ENCODE results near the gene HM13.

HM13 gene

GRCh38 chr20:31596831-31597480 lies 82.7 kb downstream of the HM13 start:
- no peak overlapping the region for H3K27ac ChIP-seq (ENCODE audit: low read length)
- no peaks in the 10 kb centered on the region for H3K9me3 ChIP-seq (ENCODE audit: control insufficient read depth, low read depth, low read length)
- H3K9ac ChIP-seq (ENCODE audit: low read length): no peak overlapping the region
- no peaks in the 10 kb centered on the region for H3K36me3 ChIP-seq (ENCODE audit: control insufficient read depth, low read depth, low read length)
- H3K27me3 ChIP-seq (ENCODE audit: control insufficient read depth, insufficient read depth, low read length): no peaks in the 10 kb centered on the region
- peaks cover 15% of the 10 kb centered on the region for H3K4me1 ChIP-seq (ENCODE audit: control insufficient read depth, low read depth, low read length)
- H3K4me3 ChIP-seq (ENCODE audit: low read length): no peak overlapping the region

- Histone ChIP-seq H3K36me3 (ENCODE audit: control insufficient read depth, low read depth, low read length) (no peaks in the 10 kb centered on the region), H3K4me1 (ENCODE audit: control insufficient read depth, low read depth, low read length) (peaks cover 15% of the 10 kb centered on the region), H3K4me3 (ENCODE audit: low read length) (no peak overlapping the region), H3K9me3 (ENCODE audit: control insufficient read depth, low read depth, low read length) (no peaks in the 10 kb centered on the region), H3K27me3 (ENCODE audit: control insufficient read depth, insufficient read depth, low read length) (no peaks in the 10 kb centered on the region), H3K9ac (ENCODE audit: low read length) (no peak overlapping the region), H3K27ac (ENCODE audit: low read length) (no peak overlapping the region)
Observed at GRCh38 chr20:31597481-31597855, 83.2 kb downstream of the HM13 start.

- no peak overlapping the region for H3K4me3 ChIP-seq (ENCODE audit: low read length)
- no peaks in the 10 kb centered on the region for H3K36me3 ChIP-seq (ENCODE audit: control insufficient read depth, low read depth, low read length)
- no peaks in the 10 kb centered on the region for H3K27me3 ChIP-seq (ENCODE audit: control insufficient read depth, insufficient read depth, low read length)
- peaks cover 14% of the 10 kb centered on the region for H3K4me1 ChIP-seq (ENCODE audit: control insufficient read depth, low read depth, low read length)
- H3K27ac ChIP-seq (ENCODE audit: low read length): no peak overlapping the region
- H3K9ac ChIP-seq (ENCODE audit: low read length): no peak overlapping the region
- H3K9me3 ChIP-seq (ENCODE audit: control insufficient read depth, low read depth, low read length): no peaks in the 10 kb centered on the region
Observed at GRCh38 chr20:31602431-31602778, 88.2 kb downstream of the HM13 start.

- no peak overlapping the region for H3K4me3 ChIP-seq (ENCODE audit: low read length)
- H3K9ac ChIP-seq (ENCODE audit: low read length): no peak overlapping the region
- peaks cover 19% of the 10 kb centered on the region for H3K4me1 ChIP-seq (ENCODE audit: control insufficient read depth, low read depth, low read length)
- no peaks in the 10 kb centered on the region for H3K36me3 ChIP-seq (ENCODE audit: control insufficient read depth, low read depth, low read length)
- H3K9me3 ChIP-seq (ENCODE audit: control insufficient read depth, low read depth, low read length): no peaks in the 10 kb centered on the region
- no peaks in the 10 kb centered on the region for H3K27me3 ChIP-seq (ENCODE audit: control insufficient read depth, insufficient read depth, low read length)
- H3K27ac ChIP-seq (ENCODE audit: low read length): no peak overlapping the region
Observed at GRCh38 chr20:31602779-31603441, 88.7 kb downstream of the HM13 start.

GRCh38 chr20:31603822-31604566 lies 89.8 kb downstream of the HM13 start:
- H3K27ac ChIP-seq (ENCODE audit: low read length): no peak overlapping the region
- H3K4me3 ChIP-seq (ENCODE audit: low read length): peak overlapping the region; percentile 94
- H3K9me3 ChIP-seq (ENCODE audit: control insufficient read depth, low read depth, low read length): no peaks in the 10 kb centered on the region
- H3K4me1 ChIP-seq (ENCODE audit: control insufficient read depth, low read depth, low read length): peaks cover 29% of the 10 kb centered on the region
- H3K36me3 ChIP-seq (ENCODE audit: control insufficient read depth, low read depth, low read length): no peaks in the 10 kb centered on the region
- H3K27me3 ChIP-seq (ENCODE audit: control insufficient read depth, insufficient read depth, low read length): no peaks in the 10 kb centered on the region
- H3K9ac ChIP-seq (ENCODE audit: low read length): peak overlapping the region; percentile 33

GRCh38 chr20:31604567-31605030 lies 90.4 kb downstream of the HM13 start:
- H3K4me3 ChIP-seq (ENCODE audit: low read length): peak overlapping the region; percentile 94
- peak overlapping the region; percentile 33 for H3K9ac ChIP-seq (ENCODE audit: low read length)
- H3K9me3 ChIP-seq (ENCODE audit: control insufficient read depth, low read depth, low read length): no peaks in the 10 kb centered on the region
- no peak overlapping the region for H3K27ac ChIP-seq (ENCODE audit: low read length)
- H3K27me3 ChIP-seq (ENCODE audit: control insufficient read depth, insufficient read depth, low read length): no peaks in the 10 kb centered on the region
- H3K4me1 ChIP-seq (ENCODE audit: control insufficient read depth, low read depth, low read length): peaks cover 32% of the 10 kb centered on the region
- no peaks in the 10 kb centered on the region for H3K36me3 ChIP-seq (ENCODE audit: control insufficient read depth, low read depth, low read length)

GRCh38 chr20:31605031-31605901 lies 91.0 kb downstream of the HM13 start, which contains the start of gene ID1:
Gene ID1, plus strand, starts transcription at chr20:31605289. Its CDS starts 99 bp downstream, at chr20:31605388.
- Histone ChIP-seq H3K27ac (ENCODE audit: low read length) (peak within 1 kb of the TSS; percentile 66), H3K9ac (ENCODE audit: low read length) (peak within 1 kb of the TSS; percentile 79), H3K27me3 (ENCODE audit: control insufficient read depth, insufficient read depth, low read length) (no peaks in the 10 kb centered on the region), H3K9me3 (ENCODE audit: control insufficient read depth, low read depth, low read length) (no peaks in the 10 kb centered on the region), H3K4me1 (ENCODE audit: control insufficient read depth, low read depth, low read length) (peaks cover 32% of the 10 kb centered on the region), H3K36me3 (ENCODE audit: control insufficient read depth, low read depth, low read length) (no peaks in the 10 kb centered on the region), H3K4me3 (ENCODE audit: low read length) (peak within 1 kb of the TSS; percentile 94)

GRCh38 chr20:31605902-31606803 lies 91.9 kb downstream of the HM13 start:
- Histone ChIP-seq H3K27ac (ENCODE audit: low read length) (no peak overlapping the region), H3K4me1 (ENCODE audit: control insufficient read depth, low read depth, low read length) (peaks cover 32% of the 10 kb centered on the region), H3K9ac (ENCODE audit: low read length) (peak overlapping the region; percentile 79), H3K27me3 (ENCODE audit: control insufficient read depth, insufficient read depth, low read length) (no peaks in the 10 kb centered on the region), H3K9me3 (ENCODE audit: control insufficient read depth, low read depth, low read length) (no peaks in the 10 kb centered on the region), H3K36me3 (ENCODE audit: control insufficient read depth, low read depth, low read length) (no peaks in the 10 kb centered on the region), H3K4me3 (ENCODE audit: low read length) (peak overlapping the region; percentile 94)

- H3K4me3 ChIP-seq (ENCODE audit: low read length): peak overlapping the region; percentile 94
- H3K27me3 ChIP-seq (ENCODE audit: control insufficient read depth, insufficient read depth, low read length): no peaks in the 10 kb centered on the region
- no peak overlapping the region for H3K27ac ChIP-seq (ENCODE audit: low read length)
- no peaks in the 10 kb centered on the region for H3K36me3 ChIP-seq (ENCODE audit: control insufficient read depth, low read depth, low read length)
- H3K4me1 ChIP-seq (ENCODE audit: control insufficient read depth, low read depth, low read length): peaks cover 32% of the 10 kb centered on the region
- H3K9me3 ChIP-seq (ENCODE audit: control insufficient read depth, low read depth, low read length): no peaks in the 10 kb centered on the region
- peak overlapping the region; percentile 79 for H3K9ac ChIP-seq (ENCODE audit: low read length)
Observed at GRCh38 chr20:31606804-31607639, 92.8 kb downstream of the HM13 start.

Data from iPS-18a (cell line).